ENCODE measurements around the gene PPM1E.

PPM1E gene

DNA sequence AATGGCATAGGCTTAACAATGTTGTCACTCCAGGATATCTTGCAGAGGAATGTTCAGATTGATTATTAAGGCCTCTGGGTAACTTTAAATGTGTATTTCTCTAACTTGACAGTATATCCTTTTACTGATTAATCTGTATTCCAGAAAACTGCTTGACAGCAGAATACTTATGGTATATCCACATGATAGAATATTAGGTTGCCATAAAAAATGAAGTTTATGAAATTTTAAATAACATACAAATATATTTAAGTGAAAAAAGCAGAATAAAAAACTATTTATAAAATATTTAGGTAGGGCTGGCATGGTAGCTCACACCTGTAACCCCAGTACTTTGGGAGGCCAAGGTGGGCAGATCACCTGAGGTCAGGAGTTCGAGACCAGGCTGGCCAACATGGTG, 244.4 kb downstream of the PPM1E start:
- DNase-seq, result no peak

- peak; percentile 73 to 78 for DNase-seq
These were observed 245.6 kb downstream of the PPM1E start for GRCh38 chr17:59001158-59001814.

- DNase-seq, result no peak
These were observed 246.5 kb downstream of the PPM1E start for GRCh38 chr17:59002126-59002525.

- no peak for DNase-seq
These were observed 247.2 kb downstream of the PPM1E start for GRCh38 chr17:59002848-59003247.

DNA sequence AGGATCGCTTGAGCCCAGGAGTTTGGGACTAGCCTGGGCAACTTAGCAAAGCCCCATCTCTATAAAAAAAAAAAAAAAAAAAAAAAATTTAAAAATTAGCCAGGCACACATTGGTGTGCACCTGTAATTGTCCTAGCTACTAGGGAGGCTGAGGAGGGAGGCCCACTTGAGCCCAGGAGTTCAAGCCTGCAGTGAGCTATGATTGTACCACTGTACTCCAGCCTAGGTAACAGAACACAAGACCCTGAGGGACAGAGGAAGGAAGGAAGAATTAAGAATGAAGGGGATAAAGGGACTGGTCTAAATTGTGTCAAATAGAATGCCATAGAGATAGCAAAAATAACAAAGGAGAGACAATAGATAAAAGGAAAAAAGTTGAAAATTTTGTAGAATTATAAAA, 248.2 kb downstream of the PPM1E start:
- DNase-seq, result no peak

GRCh38 chr17:59004338-59005111, 248.9 kb downstream of the PPM1E start:
- DNase-seq, result peak; percentile 54 to 75

GRCh38 chr17:59007995-59008394, 252.3 kb downstream of the PPM1E start:
- no peak for DNase-seq

- no peak for DNase-seq
These were observed 253.1 kb downstream of the PPM1E start for GRCh38 chr17:59008737-59009136.

DNA sequence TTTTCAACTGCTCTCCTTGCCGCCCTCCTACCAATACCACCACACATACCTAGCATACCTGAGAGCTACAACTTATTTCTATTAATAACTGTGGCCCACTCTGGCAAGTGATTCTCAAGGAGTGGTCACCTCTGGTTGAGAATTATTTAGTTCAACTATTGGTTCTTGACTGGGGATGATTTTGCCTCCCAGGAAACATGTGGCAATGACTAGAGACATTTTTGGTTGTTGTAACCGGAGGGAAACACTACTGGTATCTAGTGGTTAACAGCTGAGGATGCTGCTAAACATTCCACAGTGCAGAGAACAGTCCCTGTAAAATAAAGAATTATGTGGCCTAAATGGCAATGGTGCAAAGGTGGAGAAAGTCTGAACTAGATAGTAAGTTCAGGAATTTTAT, 254.4 kb downstream of the PPM1E start:
- no peak for DNase-seq

DNA sequence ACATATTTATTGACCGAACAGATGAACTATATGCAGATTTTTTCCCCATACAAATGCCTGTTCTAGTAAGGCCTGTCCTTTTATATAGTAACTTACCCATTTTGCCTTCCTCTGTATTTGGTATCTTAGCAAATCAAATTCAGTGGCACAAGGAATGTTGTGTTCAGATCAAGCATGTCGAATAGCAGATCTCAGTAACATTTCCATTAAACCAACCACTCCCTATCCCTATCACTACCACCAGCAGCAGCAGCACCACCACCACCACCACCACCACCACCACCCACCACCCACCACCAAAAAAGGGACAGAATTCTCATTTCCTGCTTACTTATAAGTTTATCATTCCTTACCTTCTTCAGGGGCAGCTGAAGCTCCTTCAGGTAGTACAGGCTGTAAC, 256.3 kb downstream of the PPM1E start:
- no peak for DNase-seq

- DNase-seq, result no peak
These were observed 262.4 kb downstream of the PPM1E start for GRCh38 chr17:59018019-59018418.

DNA sequence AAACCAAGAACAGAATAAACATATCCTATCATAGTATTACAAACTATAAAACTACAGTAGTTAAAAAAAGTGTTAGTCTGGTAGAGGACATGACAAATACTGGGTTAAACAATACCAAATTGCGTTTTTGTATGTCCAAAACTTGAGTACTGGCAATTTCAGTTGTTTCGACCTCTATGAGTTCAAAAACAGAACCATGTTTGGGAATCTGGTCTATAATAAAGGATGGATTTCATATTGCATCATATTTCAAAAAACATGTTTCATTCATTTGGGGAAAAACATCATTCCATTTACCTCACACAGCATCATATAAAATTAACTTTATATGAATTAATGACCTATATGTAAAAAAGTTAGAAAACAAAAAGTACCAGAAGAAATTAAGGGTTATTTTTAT, 269.3 kb downstream of the PPM1E start:
- no peak for DNase-seq

GRCh38 chr17:59026176-59026939, 270.7 kb downstream of the PPM1E start:
- DNase-seq, result no peak

GRCh38 chr17:59027750-59028149, 272.1 kb downstream of the PPM1E start:
- DNase-seq, result no peak

DNA sequence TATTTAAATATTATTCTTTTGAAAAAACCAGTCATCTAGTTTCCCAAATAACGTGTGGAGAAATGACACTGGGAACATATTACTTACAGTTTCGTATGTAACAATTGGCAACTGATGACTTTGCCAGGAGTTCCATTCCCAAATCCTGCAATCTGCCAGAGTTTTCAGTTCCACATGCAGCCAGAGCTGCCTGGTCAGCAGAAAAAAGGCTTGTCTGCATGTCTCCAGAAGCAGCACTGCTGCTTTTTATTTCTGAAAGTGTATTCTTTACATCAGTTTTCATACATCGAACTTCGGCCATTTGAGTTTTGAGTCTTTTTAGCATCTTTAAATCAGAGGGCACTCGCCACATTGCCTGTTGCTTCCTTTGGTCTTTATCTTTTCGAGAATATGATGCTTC, 272.7 kb downstream of the PPM1E start:
- no peak for DNase-seq

DNA sequence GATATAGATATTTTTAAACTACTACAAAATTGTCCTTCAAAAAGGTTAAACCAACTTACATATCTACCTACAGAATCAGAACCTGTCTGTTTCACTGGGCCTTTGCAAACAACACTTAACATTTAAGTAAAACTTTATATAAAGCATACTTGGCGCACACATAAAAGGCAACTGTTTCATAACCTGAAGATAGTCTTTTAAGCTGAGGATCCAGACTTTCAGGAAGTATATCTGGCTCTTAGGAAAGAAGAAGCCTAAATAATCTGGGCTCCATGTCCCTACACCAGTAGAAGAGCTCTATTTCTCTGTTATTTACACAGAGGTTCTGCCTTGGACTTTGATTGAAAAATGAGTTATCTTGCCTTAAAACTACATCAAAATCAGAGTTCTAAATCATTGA, 275.2 kb downstream of the PPM1E start:
- DNase-seq, result no peak
